ENCODE data around the gene FAIM. TPM values are rescaled to one million over a fixed set of nuclear protein-coding genes. Genes with fewer than 3 reads are reported as not detected.

The FAIM gene
- total and polyA plus RNA-seq, 2 donors (not counting 3 experiments of a cell fraction or from before 2014, with no cell fraction given), result 2.3 to 11.9 TPM

DNA sequence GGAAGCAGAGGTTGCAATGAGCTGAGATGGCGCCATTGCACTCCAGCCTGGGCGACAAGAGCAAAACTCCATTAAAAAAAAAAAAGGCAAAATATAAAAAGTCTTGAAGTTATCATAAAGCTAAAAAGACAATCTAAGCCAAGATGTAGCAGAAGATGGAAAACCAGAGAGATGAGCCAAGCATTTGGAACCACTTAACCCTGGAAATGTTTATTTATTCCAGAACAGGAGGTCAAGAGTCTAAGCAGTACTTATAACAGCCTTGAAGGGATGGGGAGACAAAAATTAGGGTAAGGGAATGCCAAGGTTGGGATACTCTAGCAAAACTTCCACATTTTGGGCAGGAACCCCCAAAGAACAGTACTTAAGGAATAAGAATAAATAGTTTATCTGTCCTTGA lies 30.1 kb downstream of the FAIM start:
- ChIA-PET POLR2A (no interaction called here), CTCF (no interaction called here)
- Histone ChIP-seq H3K36me3 (ENCODE audit: control insufficient read depth in 2 of 2, extremely low read depth in 1 of 2, insufficient read depth in 2 of 2, low read length in 2 of 2) (no peaks in the 10 kb centered on the region), H3K4me3 (replicated peaks in 1 of 3; ENCODE audit: insufficient read depth in 1 of 3, low read depth in 1 of 3, low read length in 3 of 3) (no peak overlapping the region), H3K9ac (replicated peaks; ENCODE audit: extremely low read depth, insufficient read depth, low read length) (no peak overlapping the region), H2AFZ (ENCODE audit: low read depth, low read length) (no peak overlapping the region), H3K27ac (ENCODE audit: insufficient read depth, low read depth, low read length) (no peak overlapping the region), H3K4me1 (ENCODE audit: control insufficient read depth, extremely low read depth, insufficient read depth, low read length) (no peaks in the 10 kb centered on the region), H3K9me3 (replicated peaks; ENCODE audit: control insufficient read depth, insufficient read depth, low read length) (no peaks in the 10 kb centered on the region), H3K4me2 (ENCODE audit: insufficient read depth, low read length) (no peak overlapping the region), H4K20me1 (replicated peaks; ENCODE audit: control insufficient read depth, extremely low read depth, insufficient read depth, low read length) (no peaks in the 10 kb centered on the region), H3K79me2 (ENCODE audit: control insufficient read depth, insufficient read depth, low read length) (no peaks in the 10 kb centered on the region), H3K9me1 (replicated peaks; ENCODE audit: control insufficient read depth, extremely low read depth, insufficient read depth, low read length) (no peaks in the 10 kb centered on the region), H3K27me3 (ENCODE audit: control insufficient read depth in 2 of 2, insufficient read depth in 2 of 2, low read length in 2 of 2) (no peaks in the 10 kb centered on the region)
- intact Hi-C loops (cut with micrococcal nuclease) (no loop called here), dilution Hi-C loops (cut with MboI; ENCODE audit: extremely low pct_ligation_motif_present, low sequenced_read_pairs) (no loop called here)
- no TSS peak for BruUV-seq (replicated peaks)
- TF ChIP-seq EZH2 (IDR thresholded peaks at IDR 0.05; ENCODE audit: borderline replicate concordance, low read depth, low read length, severe bottlenecking), result no peak
- TF ChIP-seq, protein P1, sequence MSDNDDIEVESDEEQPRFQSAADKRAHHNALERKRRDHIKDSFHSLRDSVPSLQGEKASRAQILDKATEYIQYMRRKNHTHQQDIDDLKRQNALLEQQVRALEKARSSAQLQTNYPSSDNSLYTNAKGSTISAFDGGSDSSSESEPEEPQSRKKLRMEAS (IDR thresholded peaks at IDR 0.05; ENCODE audit: insufficient read depth, insufficient read length), result no peak
- TF ChIP-seq, protein P2, sequence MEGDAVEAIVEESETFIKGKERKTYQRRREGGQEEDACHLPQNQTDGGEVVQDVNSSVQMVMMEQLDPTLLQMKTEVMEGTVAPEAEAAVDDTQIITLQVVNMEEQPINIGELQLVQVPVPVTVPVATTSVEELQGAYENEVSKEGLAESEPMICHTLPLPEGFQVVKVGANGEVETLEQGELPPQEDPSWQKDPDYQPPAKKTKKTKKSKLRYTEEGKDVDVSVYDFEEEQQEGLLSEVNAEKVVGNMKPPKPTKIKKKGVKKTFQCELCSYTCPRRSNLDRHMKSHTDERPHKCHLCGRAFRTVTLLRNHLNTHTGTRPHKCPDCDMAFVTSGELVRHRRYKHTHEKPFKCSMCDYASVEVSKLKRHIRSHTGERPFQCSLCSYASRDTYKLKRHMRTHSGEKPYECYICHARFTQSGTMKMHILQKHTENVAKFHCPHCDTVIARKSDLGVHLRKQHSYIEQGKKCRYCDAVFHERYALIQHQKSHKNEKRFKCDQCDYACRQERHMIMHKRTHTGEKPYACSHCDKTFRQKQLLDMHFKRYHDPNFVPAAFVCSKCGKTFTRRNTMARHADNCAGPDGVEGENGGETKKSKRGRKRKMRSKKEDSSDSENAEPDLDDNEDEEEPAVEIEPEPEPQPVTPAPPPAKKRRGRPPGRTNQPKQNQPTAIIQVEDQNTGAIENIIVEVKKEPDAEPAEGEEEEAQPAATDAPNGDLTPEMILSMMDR (IDR thresholded peaks at IDR 0.05; ENCODE audit: extremely low read depth in 1 of 2, insufficient read depth in 1 of 2, low read depth in 1 of 2, low read length in 2 of 2), result no peak
- no peak for TF ChIP-seq FOS (IDR thresholded peaks at IDR 0.05; ENCODE audit: borderline replicate concordance, insufficient read depth, low read length)
- TF ChIP-seq POLR2AphosphoS5 (IDR thresholded peaks at IDR 0.05; ENCODE audit: insufficient read depth, low read depth, low read length), result no peak
- no peak for TF ChIP-seq MYC (IDR thresholded peaks at IDR 0.05; ENCODE audit: low read depth, low read length)
- no peak for TF ChIP-seq JUN (IDR thresholded peaks at IDR 0.05; ENCODE audit: borderline replicate concordance, insufficient read depth, insufficient read length, low read depth)
- TF ChIP-seq GATA2 (IDR thresholded peaks at IDR 0.05; ENCODE audit: insufficient read depth, insufficient read length, low read depth, low read length), result no peak
- TF ChIP-seq POLR2A (IDR thresholded peaks at IDR 0.05; ENCODE audit: low read depth, low read length), result no peak
- no peak for DNase-seq (ENCODE audit: low read depth, low spot score)
- no peak for FAIRE-seq

Data from endothelial cell of umbilical vein (primary cell).